Transverse colon (tissue), 4 donors: ENCODE data around the gene CASK. TPM values are rescaled to one million over a fixed set of nuclear protein-coding genes. Genes with fewer than 3 reads are reported as not detected.

Experiments used
- DNase-seq: peaks from one replicate; pipeline ENCODE4 v3.0.0-alpha.2; 2019
- H3K27ac ChIP-seq, 4 donors: fragments of 200-600 bp; sonication (generic); 2 replicates each; pipeline ENCODE4 v1.5.1; 2016 to 2018; ENCODE audit warnings: inconsistent platforms in 4 of 4
- H3K27me3 ChIP-seq: fragments of 200-600 bp; sonication (generic); 2 replicates; pipeline ENCODE4 v1.5.1; 2017; ENCODE audit warnings: inconsistent platforms
- H3K36me3 ChIP-seq, 4 donors: fragments of 200-600 bp; sonication (generic); 2 replicates each; pipeline ENCODE4 v1.5.1; 2017 to 2019; ENCODE audit warnings: inconsistent platforms in 4 of 4
- H3K4me1 ChIP-seq, 4 donors: fragments of 200-600 bp; sonication (generic); 2 replicates each; pipeline ENCODE4 v1.5.1; 2017 to 2020; ENCODE audit warnings: inconsistent platforms in 4 of 4
- H3K4me3 ChIP-seq, 4 donors: fragments of 200-600 bp; sonication (generic); 1 replicate in 1 of 4; 2 replicates in 3 of 4; pipeline versions ENCODE4 v1.5.1 to v1.6.1; 2017 to 2019; ENCODE audit warnings: inconsistent platforms in 4 of 4
- H3K9me3 ChIP-seq, 2 donors: fragments of 200-600 bp; sonication (generic); 2 replicates each; pipeline ENCODE4 v1.5.1; 2017 to 2019; ENCODE audit warnings: inconsistent platforms in 2 of 2
- CTCF ChIP-seq, 5 experiments: fragments of 200-600 bp in 3 of 5; fragments of 450-650 bp in 2 of 5; sonication (generic) in 3 of 5; IDR thresholded peaks; 1 replicate in 2 of 5; 2 replicates in 3 of 5; pipeline ENCODE4 v1.5.1; 2016 to 2017; ENCODE audit warnings: antibody characterized with exemption in 5 of 5, inconsistent platforms in 3 of 5, mild to moderate bottlenecking in 2 of 5, moderate library complexity in 1 of 5
- EP300 ChIP-seq: sonication (generic); formaldehyde crosslinking; IDR thresholded peaks from one replicate; pipeline ENCODE4 v1.6.1; 2017; ENCODE audit warnings: antibody characterized with exemption, low read depth
- POLR2A ChIP-seq: fragments of 450-650 bp; IDR thresholded peaks from one replicate; pipeline ENCODE4 v1.6.1; 2016; ENCODE audit warnings: antibody characterized with exemption, mild to moderate bottlenecking, moderate library complexity
- POLR2AphosphoS5 ChIP-seq, 3 donors: sonication (generic); formaldehyde crosslinking; IDR thresholded peaks; one replicate each; pipeline ENCODE4 v1.6.1; 2016; ENCODE audit warnings: antibody characterized with exemption in 3 of 3
- WGBS, 2 donors: methylation state at CpG; one replicate each; pipeline ENCODE4 v1.1.5; 2018; ENCODE audit warnings: low coverage in 1 of 2; 5-methylcytosine and 5-hydroxymethylcytosine counted together
- in situ Hi-C, 4 donors: fragments of 200-750 bp; cut with MboI; loops; one replicate each; pipeline versions ENCODE4 v1.15.0 to v1.15.1; 2017; ENCODE audit warnings: low sequenced_read_pairs in 3 of 4, low pct_ligation_motif_present in 1 of 4, low pct_unique_long_range_greater_than_20kb in 1 of 4
- intact Hi-C: fragments of 100-400 bp; cut with DNase I; formaldehyde crosslinking; loops from one replicate; pipeline ENCODE4 v1.15.1; 2023; ENCODE audit warnings: low total_unique reads
- total RNA-seq, 4 donors: library from RNA; depleted of rRNA; stranded (reverse); fragments of >200 nt; gene quantifications; one replicate each; pipeline ENCODE4 v1.1.0, GENCODE V29; 2016

Gene CASK
- total RNA-seq, 4 donors from 2014 or later, result 26.6 to 86.1 (median 56.3) TPM

- in situ Hi-C loops, result no loop called here
- H3K4me3 ChIP-seq, result no peak overlapping the region
- no peak for DNase-seq
- H3K27me3 ChIP-seq, result no peaks in the 10 kb centered on the region
- WGBS, 2 donors, result 60 to 67% methylated on average over 2 to 6 of the region's 6 CpGs
- H3K36me3 ChIP-seq, result no peaks in the 10 kb centered on the region
- H3K9me3 ChIP-seq, result no peaks in the 10 kb centered on the region
- no peak overlapping the region for H3K27ac ChIP-seq
- no peaks in the 10 kb centered on the region for H3K4me1 ChIP-seq
- TF ChIP-seq CTCF (IDR thresholded peaks at IDR 0.05) (no peak), POLR2AphosphoS5 (IDR thresholded peaks at IDR 0.05) (no peak), POLR2A (no peak), EP300 (no peak)
- intact Hi-C loops, result no loop called here
Measured at GRCh38 chrX:41478381-41478911, 444.9 kb downstream of the CASK start.

- H3K4me1 ChIP-seq, result no peaks in the 10 kb centered on the region
- H3K27ac ChIP-seq, result no peak overlapping the region
- no peak overlapping the region for H3K4me3 ChIP-seq
- DNase-seq, result no peak
- in situ Hi-C loops, result no loop called here
- 42 to 47% methylated on average over 5 to 12 of the region's 12 CpGs for WGBS, 2 donors
- no peak for TF ChIP-seq POLR2A
- no peak for TF ChIP-seq CTCF (IDR thresholded peaks at IDR 0.05)
- no peak for TF ChIP-seq POLR2AphosphoS5 (IDR thresholded peaks at IDR 0.05)
- no peaks in the 10 kb centered on the region for H3K36me3 ChIP-seq
- intact Hi-C loops, result no loop called here
- no peaks in the 10 kb centered on the region for H3K9me3 ChIP-seq
- H3K27me3 ChIP-seq, result no peaks in the 10 kb centered on the region
Measured at GRCh38 chrX:41475591-41476241, 447.6 kb downstream of the CASK start.

GRCh38 chrX:41475191-41475590 lies 448.2 kb downstream of the CASK start:
- no peaks in the 10 kb centered on the region for H3K27me3 ChIP-seq
- in situ Hi-C loops (no loop called here), intact Hi-C loops (no loop called here)
- DNase-seq, result no peak
- H3K27ac ChIP-seq, result no peak overlapping the region
- TF ChIP-seq POLR2A, result no peak
- TF ChIP-seq EP300, result no peak
- TF ChIP-seq CTCF (IDR thresholded peaks at IDR 0.05), result no peak
- TF ChIP-seq POLR2AphosphoS5 (IDR thresholded peaks at IDR 0.05), result no peak
- WGBS, 2 donors, result 75 to 95% methylated on average over 3 to 6 of the region's 6 CpGs
- no peaks in the 10 kb centered on the region for H3K4me1 ChIP-seq
- H3K9me3 ChIP-seq, result no peaks in the 10 kb centered on the region
- H3K4me3 ChIP-seq, result no peak overlapping the region
- no peaks in the 10 kb centered on the region for H3K36me3 ChIP-seq

- intact Hi-C loops, result no loop called here
Measured at GRCh38 chrX:41474726-41475100, 448.6 kb downstream of the CASK start.

More at GRCh38 chrX:41474726-41475100, 448.6 kb downstream of the CASK start:
- Histone ChIP-seq H3K27me3 (no peaks in the 10 kb centered on the region), H3K36me3 (no peaks in the 10 kb centered on the region), H3K27ac (no peak overlapping the region), H3K4me3 (no peak overlapping the region), H3K9me3 (no peaks in the 10 kb centered on the region), H3K4me1 (no peaks in the 10 kb centered on the region)
- TF ChIP-seq EP300 (no peak), POLR2A (no peak), CTCF (IDR thresholded peaks at IDR 0.05) (no peak), POLR2AphosphoS5 (IDR thresholded peaks at IDR 0.05) (no peak)
- in situ Hi-C loops, result no loop called here
- WGBS, 2 donors, result 93% methylated on average over 14 of the region's 16 CpGs; no CpG with 5 or more reads in 1 of the 2 donors
- no peak for DNase-seq
